HG03097 (cell line): ENCODE data around the gene NR1H4.
"Not testable (repeated sequence)": the region's sequence is repeated elsewhere in the genome, so short reads cannot be mapped to it uniquely, and the experiment has no call there.

ENCODE experiments used
- ATAC-seq: cut with Tn5 transposase; IDR thresholded peaks from one replicate; pipeline ENCODE4 v1.9.1; 2021; ENCODE audit not compliant: unreplicated experiment, low FRiP score

Gene NR1H4

GRCh38 chr12:100564905-100565467 is 91.3 kb downstream of the NR1H4 start:
- no peak for ATAC-seq

DNA sequence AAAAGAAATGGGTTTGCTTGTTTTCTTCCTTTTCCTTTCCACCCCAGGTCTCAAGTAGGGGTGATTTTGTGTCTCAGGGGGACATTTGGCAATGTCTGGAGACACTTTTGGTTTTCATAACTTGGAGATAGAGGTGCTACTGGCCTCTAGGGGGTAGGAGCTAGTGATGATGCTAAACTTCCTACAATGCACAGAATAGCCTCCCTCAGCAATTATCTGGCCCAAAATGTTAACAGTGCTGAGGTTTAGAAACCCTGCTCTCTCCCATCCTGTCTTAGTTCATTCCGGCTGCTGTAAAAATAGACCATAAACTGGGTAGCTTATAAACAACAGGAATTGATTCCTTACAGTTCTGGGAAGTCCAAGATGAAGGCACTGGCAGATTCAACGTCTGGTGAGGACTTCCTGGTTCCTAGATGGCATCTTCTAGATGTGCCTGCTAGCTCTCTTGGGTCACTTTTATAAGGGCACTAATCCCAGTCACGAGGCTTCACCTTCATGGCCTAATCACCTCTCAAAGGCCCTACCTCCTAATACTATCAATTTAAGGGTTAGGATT is 92.4 kb downstream of the NR1H4 start:
- no peak for ATAC-seq

GRCh38 chr12:100566887-100567637 is 93.4 kb downstream of the NR1H4 start:
- ATAC-seq: peak; percentile 81

GRCh38 chr12:100567945-100568344 is 94.3 kb downstream of the NR1H4 start:
- no peak for ATAC-seq

GRCh38 chr12:100572184-100572583 is 98.5 kb downstream of the NR1H4 start:
- ATAC-seq: no peak

DNA sequence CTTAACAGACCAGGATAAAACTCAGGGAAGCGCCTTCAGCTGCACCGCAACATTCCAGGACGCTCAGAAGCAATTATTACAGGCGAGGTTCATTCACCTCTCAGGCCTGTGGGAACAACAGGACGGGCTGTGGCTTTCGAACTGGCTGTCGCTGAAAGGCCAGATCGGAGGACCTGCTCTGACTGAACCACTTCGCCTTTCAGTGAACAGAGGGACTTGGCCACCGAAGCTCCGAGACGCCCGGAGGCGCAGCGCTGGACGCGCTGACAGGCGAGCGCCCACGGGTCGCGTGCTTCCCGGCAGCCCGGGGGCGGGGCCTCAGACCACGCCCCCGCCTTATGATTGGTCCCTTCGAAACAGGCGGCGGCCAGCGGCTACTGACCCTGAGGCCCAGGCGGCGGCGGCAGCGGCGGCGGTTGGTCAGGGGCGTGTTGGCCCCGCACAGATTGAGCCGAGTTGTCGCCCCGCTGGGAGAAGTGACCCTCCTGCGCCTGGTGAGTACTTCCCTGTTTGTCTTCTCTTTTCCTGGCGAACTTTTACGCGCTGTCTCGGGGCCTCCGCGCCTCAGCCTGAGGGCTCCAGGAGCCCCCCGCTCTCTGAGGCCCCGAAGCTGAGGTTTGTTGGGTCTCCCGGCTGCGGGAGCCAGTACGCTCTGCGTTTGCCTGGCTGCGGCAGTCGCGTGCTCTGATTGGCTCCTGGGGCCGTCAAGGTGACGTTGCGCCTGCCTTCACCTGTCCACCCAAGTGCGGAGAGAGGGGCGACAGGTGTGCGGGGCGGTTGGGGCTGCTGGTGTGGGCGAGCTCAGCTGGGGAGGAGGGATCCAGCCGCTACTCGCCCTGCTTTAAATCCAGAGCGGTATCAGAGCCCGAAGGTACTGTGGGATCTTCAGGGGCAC is 99.9 kb downstream of the NR1H4 start, which contains the start of gene GAS2L3:
TSS of gene GAS2L3 (plus strand) at position 393 of the 895 bp plus-strand sequence. CDS start 21,221 bp downstream, outside the sequence.
- peak; percentile 98 for ATAC-seq

GRCh38 chr12:100574187-100575074 is 100.8 kb downstream of the NR1H4 start:
- ATAC-seq: no peak

DNA sequence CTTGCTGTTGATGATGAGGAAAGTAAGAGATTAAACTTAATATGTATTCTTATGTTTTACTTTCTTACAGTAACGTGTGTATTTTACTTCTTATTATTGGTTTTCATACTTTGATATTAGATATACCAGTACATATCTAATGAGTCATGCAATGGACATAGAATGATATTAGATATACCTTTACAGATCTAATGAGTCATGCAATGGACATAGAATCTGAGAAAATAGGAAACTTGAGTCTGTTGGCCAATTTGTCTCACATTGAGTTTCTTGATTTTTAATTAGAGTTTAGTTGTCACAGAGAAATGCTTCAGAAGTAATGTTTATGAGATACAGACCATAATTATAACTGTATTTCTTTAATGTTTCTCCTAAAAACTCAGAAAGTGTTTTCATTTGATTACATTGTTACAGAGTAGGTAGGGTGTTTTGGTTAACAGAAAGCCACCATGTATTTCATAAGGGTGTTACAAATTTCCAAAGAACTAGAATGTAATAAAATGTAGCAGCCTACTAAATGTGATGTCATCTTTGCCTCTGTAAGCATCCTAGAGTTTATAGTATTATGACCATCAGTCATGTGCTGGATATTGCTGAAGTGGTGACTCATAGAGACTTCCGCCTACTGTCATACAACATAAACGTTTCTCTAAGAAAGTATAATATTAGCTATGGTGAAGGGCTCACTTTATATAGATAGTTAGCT is 102.8 kb downstream of the NR1H4 start:
- no peak for ATAC-seq

DNA sequence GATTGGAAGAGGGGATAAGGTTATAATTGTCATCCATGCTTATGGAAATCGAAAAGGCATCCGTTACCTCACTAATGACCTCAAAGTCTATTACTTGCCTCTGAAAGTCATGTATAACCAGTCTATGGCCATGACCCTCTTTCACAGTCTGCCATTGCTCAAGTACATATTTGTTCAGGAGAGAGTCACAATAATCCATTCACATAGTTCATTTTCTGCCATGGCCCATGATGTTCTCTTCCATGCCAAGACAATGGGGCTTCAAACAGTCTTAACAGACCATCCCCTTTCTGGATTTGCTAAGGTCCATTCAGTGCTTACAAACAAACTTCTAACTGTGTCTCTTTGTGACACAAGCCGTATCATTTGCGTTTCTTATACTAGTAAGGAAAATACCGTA is 105.3 kb downstream of the NR1H4 start:
- ATAC-seq: no peak

DNA sequence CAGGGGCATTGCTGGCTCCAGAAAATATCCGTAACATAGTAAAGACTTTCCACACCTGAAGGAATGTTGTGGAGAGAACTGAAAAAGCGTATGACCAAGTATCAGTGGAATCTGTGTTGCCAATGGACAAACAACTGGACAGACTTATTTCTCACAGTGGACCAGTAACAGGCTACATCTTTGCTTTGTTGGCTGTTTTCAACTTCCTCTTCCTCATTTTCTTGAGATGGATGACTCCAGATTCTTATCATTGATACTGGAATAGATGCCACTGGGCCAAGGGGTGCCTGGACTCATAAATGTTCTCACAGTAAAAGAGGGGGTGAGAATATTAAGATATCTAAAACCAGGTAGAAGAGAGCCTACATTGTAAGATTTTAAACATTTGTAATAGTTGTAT is 106.2 kb downstream of the NR1H4 start:
- no peak for ATAC-seq

- no peak for ATAC-seq
Observed at GRCh38 chr12:100584256-100584655, 110.6 kb downstream of the NR1H4 start.

DNA sequence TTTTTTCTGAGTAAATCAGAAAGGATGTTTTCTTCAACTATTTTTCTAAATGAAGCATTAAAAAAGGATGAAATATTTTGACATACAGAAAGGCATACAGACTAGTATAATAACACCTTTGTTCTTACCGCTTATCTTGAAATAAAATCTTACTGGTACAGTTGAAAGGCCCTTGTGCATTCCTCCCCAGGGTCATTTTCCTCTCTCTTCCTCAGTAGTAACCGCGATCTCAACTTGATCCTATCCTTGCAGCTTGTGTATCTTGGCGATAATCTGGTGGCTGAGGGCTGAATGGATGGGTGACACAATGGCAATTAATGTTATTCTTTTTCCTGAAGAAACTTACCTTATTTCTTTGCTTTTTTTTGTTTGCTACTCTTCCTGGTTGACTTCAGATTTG is 118.3 kb downstream of the NR1H4 start:
- ATAC-seq: no peak

- no peak for ATAC-seq
Observed at GRCh38 chr12:100593490-100593889, 119.8 kb downstream of the NR1H4 start.

DNA sequence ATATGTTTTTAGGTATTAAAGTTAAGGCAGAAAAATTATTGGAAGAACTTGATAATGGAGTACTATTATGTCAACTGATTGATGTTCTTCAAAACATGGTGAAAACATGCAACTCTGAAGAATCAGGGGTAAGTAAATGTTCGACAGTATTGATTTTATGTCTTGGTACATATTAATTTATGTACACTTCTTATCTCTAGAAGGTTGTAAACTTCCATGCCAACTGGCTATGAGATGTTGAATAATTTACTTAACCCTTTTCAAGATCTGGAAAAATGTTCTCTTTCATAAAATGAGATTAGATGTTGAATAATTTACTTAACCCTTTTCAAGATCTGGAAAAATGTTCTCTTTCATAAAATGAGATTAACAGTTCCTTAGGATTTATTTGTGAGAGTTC is 128.0 kb downstream of the NR1H4 start:
- ATAC-seq: no peak

GRCh38 chr12:100602997-100603396 is 129.3 kb downstream of the NR1H4 start:
- ATAC-seq: not testable (repeated sequence)

DNA sequence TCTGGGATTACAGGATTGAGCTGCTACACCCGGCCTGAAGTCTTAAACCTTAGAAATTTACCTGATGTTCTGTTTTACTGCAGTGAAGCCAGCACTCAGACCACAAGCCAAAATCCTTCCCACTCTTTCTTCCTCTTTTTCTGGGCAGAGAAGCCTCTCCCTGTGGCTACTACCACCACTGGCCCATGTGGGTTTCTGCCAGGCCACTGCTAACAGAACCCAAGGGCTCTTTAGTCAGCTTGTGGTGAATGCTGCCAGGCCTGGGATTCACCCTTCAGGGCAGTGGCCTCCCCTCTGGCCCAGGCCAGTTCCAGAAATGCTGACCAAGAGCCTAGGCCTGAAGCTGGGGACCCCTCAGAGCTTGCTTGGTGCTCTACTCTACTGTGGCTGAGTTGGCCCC is 135.1 kb downstream of the NR1H4 start:
- no peak for ATAC-seq

GRCh38 chr12:100610666-100611430 is 137.2 kb downstream of the NR1H4 start:
- ATAC-seq: no peak

GRCh38 chr12:100612606-100613005 is 138.9 kb downstream of the NR1H4 start:
- no peak for ATAC-seq
